Type B pancreatic cell (in vitro differentiated cells): Measurements from ENCODE around the gene RPL22L1. TPM values are rescaled to one million over a fixed set of nuclear protein-coding genes. Genes with fewer than 3 reads are reported as not detected.
"Not testable (repeated sequence)": the region's sequence is repeated elsewhere in the genome, so short reads cannot be mapped to it uniquely, and the experiment has no call there.

Experiments used
- DNase-seq: peaks from one replicate; pipeline ENCODE4 v3.0.0; 2021; ENCODE audit warnings: mixed read lengths; ENCODE audit not compliant: unreplicated experiment; ENCODE audit errors: extremely low spot score
- H3K27ac Mint-ChIP-seq: 2 replicates; pipeline ENCODE4 v1.8.0; 2021; ENCODE audit warnings: mild to moderate bottlenecking, mixed read lengths
- H3K27me3 Mint-ChIP-seq: 2 replicates; pipeline ENCODE4 v1.8.0; 2021; ENCODE audit warnings: mixed read lengths
- H3K36me3 Mint-ChIP-seq: 2 replicates; pipeline ENCODE4 v1.8.0; 2021; ENCODE audit warnings: mixed read lengths
- H3K4me1 Mint-ChIP-seq: one replicate; pipeline ENCODE4 v1.8.0; 2021; ENCODE audit warnings: mixed read lengths; ENCODE audit not compliant: unreplicated experiment
- H3K4me3 Mint-ChIP-seq: 2 replicates; pipeline ENCODE4 v1.8.0; 2021; ENCODE audit warnings: mild to moderate bottlenecking, mixed read lengths
- H3K9me3 Mint-ChIP-seq: 2 replicates; pipeline ENCODE4 v1.8.0; 2021; ENCODE audit warnings: mixed read lengths
- CTCF ChIP-seq: fragments of 200-600 bp; sonication (generic); conservative IDR thresholded peaks from 2 replicates; pipeline ENCODE4 v1.5.0; 2021; ENCODE audit warnings: antibody characterized with exemption, mild to moderate bottlenecking
- total RNA-seq: library from RNA; stranded (reverse); gene quantifications from 2 replicates; pipeline ENCODE4 v1.2.1, GENCODE V29; 2021; ENCODE audit warnings: low replicate concordance

Gene RPL22L1
- total RNA-seq, 1 donor from 2014 or later = 78.3 TPM

GRCh38 chr3:170889630-170890029, 19.6 kb upstream of the RPL22L1 start:
- peaks cover 3% of the 10 kb centered on the region for H3K36me3 Mint-ChIP-seq
- H3K27ac Mint-ChIP-seq = no peak overlapping the region
- no peaks in the 10 kb centered on the region for H3K27me3 Mint-ChIP-seq
- H3K9me3 Mint-ChIP-seq = no peaks in the 10 kb centered on the region
- no peaks in the 10 kb centered on the region for H3K4me1 Mint-ChIP-seq
- DNase-seq = no peak
- no peak for TF ChIP-seq CTCF
- no peak overlapping the region for H3K4me3 Mint-ChIP-seq

DNA sequence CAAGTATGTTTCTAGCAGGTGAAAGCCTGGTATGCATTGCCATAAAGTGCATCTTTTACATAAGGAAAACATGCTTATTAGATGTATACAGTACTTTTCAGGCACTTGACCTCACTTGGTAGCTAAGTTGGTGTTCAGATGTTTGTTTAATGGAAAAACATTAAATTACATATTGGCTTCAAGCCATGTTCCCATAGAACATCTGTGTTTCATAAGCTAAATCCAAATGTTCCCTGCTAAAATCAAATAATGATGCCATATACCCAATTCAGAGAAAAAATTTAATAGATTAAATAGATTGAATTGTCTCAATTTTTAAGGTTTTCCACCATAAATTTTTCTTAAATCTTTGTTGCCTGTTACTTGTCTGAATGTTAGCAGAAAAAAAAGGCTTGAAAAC, 19.1 kb upstream of the RPL22L1 start:
- no peaks in the 10 kb centered on the region for H3K4me1 Mint-ChIP-seq
- no peaks in the 10 kb centered on the region for H3K9me3 Mint-ChIP-seq
- no peaks in the 10 kb centered on the region for H3K27me3 Mint-ChIP-seq
- no peak overlapping the region for H3K4me3 Mint-ChIP-seq
- no peak overlapping the region for H3K27ac Mint-ChIP-seq
- DNase-seq = no peak
- H3K36me3 Mint-ChIP-seq = peaks cover 7% of the 10 kb centered on the region
- no peak for TF ChIP-seq CTCF

DNA sequence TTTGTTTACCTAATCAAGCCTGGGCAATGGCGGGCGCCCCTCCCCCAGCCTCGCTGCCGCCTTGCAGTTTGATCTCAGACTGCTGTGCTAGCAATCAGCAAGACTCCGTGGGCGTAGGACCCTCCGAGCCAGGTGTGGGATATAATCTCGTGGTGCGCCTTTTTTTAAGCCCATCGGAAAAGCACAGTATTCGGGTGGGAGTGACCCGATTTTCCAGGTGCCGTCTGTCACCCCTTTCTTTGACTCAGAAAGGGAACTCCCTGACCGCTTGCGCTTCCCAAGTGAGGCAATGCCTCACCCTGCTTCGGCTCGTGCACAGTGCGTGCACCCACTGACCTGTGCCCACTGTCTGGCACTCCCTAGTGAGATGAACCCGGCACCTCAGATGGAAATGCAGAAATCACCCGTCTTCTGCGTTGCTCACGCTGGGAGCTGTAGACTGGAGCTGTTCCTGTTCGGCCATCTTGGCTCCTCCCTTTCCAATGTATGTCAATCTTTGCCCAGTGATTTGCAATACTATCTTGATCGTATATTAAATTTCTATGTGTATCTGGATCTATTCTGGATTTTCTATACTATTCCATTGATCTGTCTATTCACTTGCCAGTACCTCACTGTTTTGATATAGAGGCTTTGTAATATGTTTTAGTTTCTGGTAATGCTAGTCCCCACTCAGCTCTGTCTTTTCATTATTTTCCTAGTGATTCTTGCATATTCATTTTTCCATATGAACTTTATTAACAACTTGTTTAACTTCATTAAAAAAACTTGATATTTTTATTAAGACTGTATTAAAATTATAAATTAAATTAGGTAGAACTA, 14.3 kb upstream of the RPL22L1 start:
- not testable (repeated sequence) for H3K9me3 Mint-ChIP-seq

GRCh38 chr3:170878688-170879087, 8.7 kb upstream of the RPL22L1 start:
- H3K36me3 Mint-ChIP-seq, H3K4me1 Mint-ChIP-seq, H3K9me3 Mint-ChIP-seq: not testable (repeated sequence)

More for the DNA sequence above, 14.3 kb upstream of the RPL22L1 start:
- DNase-seq, H3K27ac Mint-ChIP-seq, H3K36me3 Mint-ChIP-seq, H3K4me3 Mint-ChIP-seq, H3K4me1 Mint-ChIP-seq, H3K27me3 Mint-ChIP-seq: not testable (repeated sequence)

DNA sequence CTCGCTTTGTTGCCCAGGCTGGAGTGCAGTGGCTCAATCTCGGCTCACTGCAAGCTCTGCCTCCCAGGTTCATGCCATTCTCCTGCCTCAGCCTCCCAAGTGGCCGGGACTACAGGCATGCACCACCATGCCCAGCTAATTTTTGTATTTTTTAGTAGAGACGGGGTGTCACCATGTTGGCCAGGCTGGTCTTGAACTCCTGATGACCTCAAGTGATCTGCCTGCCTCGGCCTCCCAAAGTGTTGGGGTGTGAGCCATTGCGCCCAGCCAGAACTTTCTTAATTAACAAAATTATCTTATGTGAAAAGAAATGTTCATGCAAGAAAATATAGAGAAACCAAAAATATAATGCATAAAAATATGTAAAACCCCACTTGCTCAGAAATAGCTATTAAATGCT, 7.3 kb upstream of the RPL22L1 start:
- not testable (repeated sequence) for DNase-seq, H3K27ac Mint-ChIP-seq, H3K9me3 Mint-ChIP-seq, H3K4me3 Mint-ChIP-seq, H3K4me1 Mint-ChIP-seq, H3K36me3 Mint-ChIP-seq, H3K27me3 Mint-ChIP-seq

More at GRCh38 chr3:170878688-170879087, 8.7 kb upstream of the RPL22L1 start:
- not testable (repeated sequence) for H3K4me3 Mint-ChIP-seq, H3K27me3 Mint-ChIP-seq, H3K27ac Mint-ChIP-seq, DNase-seq

GRCh38 chr3:170876537-170876936, 6.5 kb upstream of the RPL22L1 start:
- TF ChIP-seq CTCF = no peak
- no peak overlapping the region for H3K4me3 Mint-ChIP-seq
- H3K4me1 Mint-ChIP-seq = no peaks in the 10 kb centered on the region
- H3K27me3 Mint-ChIP-seq = no peaks in the 10 kb centered on the region
- no peak for DNase-seq
- no peak overlapping the region for H3K27ac Mint-ChIP-seq
- H3K36me3 Mint-ChIP-seq = no peaks in the 10 kb centered on the region
- no peaks in the 10 kb centered on the region for H3K9me3 Mint-ChIP-seq

- no peak for TF ChIP-seq CTCF
- H3K27ac Mint-ChIP-seq = peak overlapping the region; percentile 99
- DNase-seq = no peak
- peaks cover 22% of the 10 kb centered on the region for H3K4me1 Mint-ChIP-seq
- peaks cover 6% of the 10 kb centered on the region for H3K9me3 Mint-ChIP-seq
- H3K27me3 Mint-ChIP-seq = no peaks in the 10 kb centered on the region
- peak overlapping the region; percentile 98 for H3K4me3 Mint-ChIP-seq
- peaks cover 31% of the 10 kb centered on the region for H3K36me3 Mint-ChIP-seq
Observed at GRCh38 chr3:170869239-170869590, 780 bp downstream of the RPL22L1 start.
